HUDEP-2 (cell line): ENCODE measurements around the gene CT45A8.
"Not testable (repeated sequence)": the region's sequence is repeated elsewhere in the genome, so short reads cannot be mapped to it uniquely, and the experiment has no call there.

Experiments
- DNase-seq, 76 experiments: peaks; one replicate each; lab custom pipeline; 2025; ENCODE audit not compliant: unreplicated experiment in 76 of 76; lab: John Stamatoyannopoulos, UW

The CT45A8 gene

GRCh38 chrX:135854438-135854837 lies at the start of gene CT45A8:
CT45A8 (minus strand) TSS chrX:135854538; CDS start chrX:135850783, 3,755 bp downstream.
- not testable (repeated sequence) for DNase-seq

GRCh38 chrX:135893294-135893817 lies 39.0 kb upstream of the CT45A8 start, which contains the start of the genes CT45A10 and SAGE1:
CT45A10 (minus strand) TSS chrX:135893444; CDS start chrX:135885344, 8,100 bp downstream.
SAGE1 (plus strand) TSS chrX:135893716; CDS start chrX:135896243, 2,527 bp downstream.
- no peak for DNase-seq

GRCh38 chrX:135892781-135893180 lies 38.4 kb upstream of the CT45A8 start:
- no peak for DNase-seq

- DNase-seq, result no peak
Observed at GRCh38 chrX:135890087-135890585, 35.8 kb upstream of the CT45A8 start.

- peak in 34 of 76 experiments; percentile 0 to 31 (median 6) for DNase-seq
Observed at GRCh38 chrX:135888976-135889375, 34.6 kb upstream of the CT45A8 start.

GRCh38 chrX:135888230-135888629 lies 33.9 kb upstream of the CT45A8 start:
- DNase-seq, result not testable (repeated sequence)

- not testable (repeated sequence) for DNase-seq
Observed at GRCh38 chrX:135882741-135883140, 28.4 kb upstream of the CT45A8 start.

GRCh38 chrX:135871712-135872111 lies 17.4 kb upstream of the CT45A8 start, which contains the start of gene CT45A9:
CT45A9 (minus strand) TSS chrX:135871812; CDS start chrX:135868061, 3,751 bp downstream.
- not testable (repeated sequence) for DNase-seq

GRCh38 chrX:135837180-135837579 lies 17.2 kb downstream of the CT45A8 start, which contains the start of gene CT45A7:
CT45A7 (minus strand) TSS chrX:135837280; CDS start chrX:135833533, 3,747 bp downstream.
- not testable (repeated sequence) for DNase-seq

- not testable (repeated sequence) for DNase-seq
Observed at GRCh38 chrX:135819912-135820311, 34.4 kb downstream of the CT45A8 start, which contains the start of gene CT45A2. CT45A2 (minus strand) TSS chrX:135820012; CDS start chrX:135816265, 3,747 bp downstream.

- DNase-seq, result not testable (repeated sequence)
Observed at GRCh38 chrX:135802687-135803086, 51.7 kb downstream of the CT45A8 start, which contains the start of gene CT45A6. CT45A6 (minus strand) TSS chrX:135802787; CDS start chrX:135798993, 3,794 bp downstream.
